Right lobe of liver (tissue), 6 donors: ENCODE data around the gene PAX4. TPM values are rescaled to one million over a fixed set of nuclear protein-coding genes. Genes with fewer than 3 reads are reported as not detected.

Experiments used
- ATAC-seq, 4 donors: fragments of 200-7000 bp; cut with Tn5 transposase; one replicate each; pipeline ENCODE4 v1.9.1; 2020; ENCODE audit warnings: mild to moderate bottlenecking in 4 of 4, moderate library complexity in 4 of 4
- DNase-seq, 3 donors: peaks; one replicate each; pipeline ENCODE4 v3.0.0-alpha.2; 2020
- H3K27ac ChIP-seq, 3 donors: fragments of 200-600 bp; one replicate each; pipeline ENCODE4 v1.8.0; 2022
- H3K27me3 ChIP-seq, 2 donors: fragments of 200-600 bp; one replicate each; pipeline ENCODE4 v1.8.0; 2022
- H3K36me3 ChIP-seq, 4 donors: fragments of 200-600 bp; sonication (generic) in 1 of 4; one replicate each; pipeline versions ENCODE4 v1.5.1 to v1.8.0; 2017 to 2022; ENCODE audit warnings: control low read depth in 1 of 4
- H3K4me1 ChIP-seq, 4 donors: fragments of 200-600 bp; sonication (generic) in 1 of 4; one replicate each; pipeline versions ENCODE4 v1.5.1 to v1.8.0; 2017 to 2022; ENCODE audit warnings: control low read depth in 1 of 4
- H3K4me3 ChIP-seq, 3 donors: fragments of 200-600 bp; one replicate each; pipeline ENCODE4 v1.8.0; 2022
- H3K9me3 ChIP-seq, 4 donors: fragments of 200-600 bp; sonication (generic) in 1 of 4; one replicate each; pipeline versions ENCODE4 v1.5.1 to v1.8.0; 2017 to 2022; ENCODE audit warnings: control low read depth in 1 of 4
- CTCF ChIP-seq, 4 donors: fragments of 200-600 bp in 3 of 4; fragments of 450-650 bp in 1 of 4; IDR thresholded peaks; one replicate each; pipeline versions ENCODE4 v1.5.1 to v1.8.0; 2016 to 2022; ENCODE audit warnings: antibody characterized with exemption in 4 of 4, mild to moderate bottlenecking in 2 of 4
- POLR2A ChIP-seq: fragments of 450-650 bp; IDR thresholded peaks from one replicate; pipeline ENCODE4 v1.6.1; 2017; ENCODE audit warnings: antibody characterized with exemption, mild to moderate bottlenecking
- WGBS: methylation state at CpG from one replicate; pipeline ENCODE4 v1.1.6; 2018; ENCODE audit warnings: low coverage, low lambda C conversion rate; ENCODE audit not compliant: insufficient coverage; ENCODE audit errors: missing lambda C conversion rate; 5-methylcytosine and 5-hydroxymethylcytosine counted together
- intact Hi-C, 2 donors: fragments of 100-400 bp; cut with DNase I; formaldehyde crosslinking; loops; one replicate each; pipeline versions ENCODE4 v1.11.2 to v1.14.1; 2022
- total RNA-seq, 6 experiments: library from RNA; depleted of rRNA in 2 of 6; stranded (reverse); fragments of >200 nt in 2 of 6; fragmentation: NEBNext Ultra II Directional in 3 of 6; extraction: Animal tissue kit (Norgen Biotek cat#: 25700) in 3 of 6; gene quantifications; one replicate each; pipeline versions ENCODE4 v1.1.0 to v1.2.4, GENCODE V29; 2016 to 2023
- donor health status: DM: no; HTN: yes; CAD: no.
- donor health status: DM: no; HTN: no; CAD: no.
- donor health status: DM: no; HTN: no; CAD: no.
- donor health status: DM: no; HTN: yes; CAD: no.
- donor health status: DM: no; HTN: yes; CAD: no.

PAX4 gene
- total RNA-seq, 6 experiments from 2014 or later: not detected

DNA sequence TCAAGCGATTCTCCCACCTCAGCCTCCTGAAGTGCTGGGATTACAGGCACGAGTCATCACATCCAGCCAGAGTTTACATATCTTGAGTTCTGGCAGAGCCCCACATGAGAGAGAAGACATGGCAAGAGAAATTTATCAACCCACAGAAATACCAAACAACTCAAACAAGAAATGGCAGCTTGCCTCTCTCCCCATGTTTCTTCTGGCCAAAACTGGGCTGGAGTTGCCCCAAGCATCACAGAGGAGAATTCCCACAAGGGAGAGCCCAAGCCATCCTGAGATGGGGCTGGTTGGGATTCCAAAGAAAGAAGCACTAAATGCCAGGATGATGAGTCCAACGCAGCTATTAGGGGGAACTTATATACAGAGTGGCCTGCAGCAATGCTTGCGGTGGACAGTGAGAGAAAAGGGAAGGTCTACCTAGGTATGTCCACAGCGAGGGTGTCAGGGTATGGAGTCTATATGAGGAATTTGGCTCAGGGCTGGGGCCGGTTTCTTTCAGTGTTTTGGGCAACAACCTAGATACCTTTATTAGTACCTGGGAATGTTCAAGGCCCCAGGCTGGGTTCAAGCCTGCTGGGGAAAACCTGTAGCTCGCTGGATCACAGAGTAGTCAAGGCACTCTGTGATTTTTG, 14.5 kb upstream of the PAX4 start:
- Histone ChIP-seq H3K36me3 (no peaks in the 10 kb centered on the region), H3K27me3 (no peaks in the 10 kb centered on the region), H3K4me1 (peaks cover 0 to 7% (median 0%) of the 10 kb centered on the region in 4 donors), H3K4me3 (no peak overlapping the region), H3K27ac (no peak overlapping the region), H3K9me3 (no peaks in the 10 kb centered on the region)
- DNase-seq (no peak), ATAC-seq (no peak)
- 85% methylated on average over 5 of the region's 7 CpGs for WGBS
- TF ChIP-seq CTCF (IDR thresholded peaks at IDR 0.05) (no peak), POLR2A (no peak)
- intact Hi-C loops: no loop called here

GRCh38 chr7:127629268-127629854, 11.4 kb upstream of the PAX4 start:
- no peak for TF ChIP-seq POLR2A
- peak; percentile 40 to 59 (median 52) for TF ChIP-seq CTCF (IDR thresholded peaks at IDR 0.05)
- Histone ChIP-seq H3K27ac (no peak overlapping the region), H3K4me3 (no peak overlapping the region), H3K36me3 (no peaks in the 10 kb centered on the region), H3K4me1 (no peaks in the 10 kb centered on the region), H3K27me3 (no peaks in the 10 kb centered on the region), H3K9me3 (no peaks in the 10 kb centered on the region)
- ATAC-seq: peak; percentile 82 to 93 (median 86)
- intact Hi-C loops: no loop called here
- 0% methylated on average over 4 of the region's 5 CpGs for WGBS
- DNase-seq: peak in 1 of 3 donors; percentile 47

DNA sequence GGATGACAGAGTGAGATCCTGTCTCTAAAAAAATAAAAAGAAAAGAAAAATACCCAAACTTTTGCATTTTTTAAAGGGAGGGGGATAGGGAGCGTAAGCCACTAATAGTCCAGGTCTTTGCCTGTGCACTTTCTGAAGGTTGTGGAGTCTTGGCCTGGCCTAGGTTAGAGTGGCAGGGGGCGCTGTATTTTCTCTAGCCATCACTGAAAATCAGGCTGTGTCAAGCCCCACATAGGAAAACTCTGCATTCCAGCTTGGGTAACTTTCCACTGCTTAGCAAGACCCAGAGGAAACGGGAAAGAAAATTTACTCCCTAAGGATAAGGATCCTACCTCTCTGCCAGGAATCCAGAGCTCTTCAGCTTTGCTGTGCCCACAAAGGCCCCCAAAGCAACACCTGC, 10.5 kb upstream of the PAX4 start:
- WGBS: 80% methylated on average over 3 of the region's 3 CpGs
- no peaks in the 10 kb centered on the region for H3K36me3 ChIP-seq
- H3K27ac ChIP-seq: no peak overlapping the region
- ATAC-seq (no peak), DNase-seq (no peak)
- H3K27me3 ChIP-seq: no peaks in the 10 kb centered on the region
- intact Hi-C loops: no loop called here
- H3K4me3 ChIP-seq: no peak overlapping the region
- TF ChIP-seq POLR2A: no peak
- TF ChIP-seq CTCF (IDR thresholded peaks at IDR 0.05): no peak
- no peaks in the 10 kb centered on the region for H3K4me1 ChIP-seq
- H3K9me3 ChIP-seq: no peaks in the 10 kb centered on the region

DNA sequence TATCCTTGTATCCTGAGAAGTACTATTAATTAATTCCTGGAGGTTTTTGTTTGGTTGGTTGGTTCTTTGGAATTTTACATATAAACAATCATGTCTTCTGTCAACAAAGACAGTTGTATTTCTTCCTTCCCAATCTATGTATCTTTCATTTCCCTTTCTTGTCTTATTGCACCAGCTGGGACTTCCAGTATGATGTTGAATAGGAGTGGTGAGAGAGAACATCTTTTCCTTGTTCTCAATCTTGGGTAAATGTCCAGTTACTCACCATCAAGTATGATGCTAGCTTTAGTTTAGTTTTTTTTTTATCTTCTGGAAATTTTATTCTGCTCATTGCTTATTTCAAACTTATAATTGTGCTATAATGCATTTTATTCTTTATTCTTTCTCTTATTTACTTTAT, 7.4 kb upstream of the PAX4 start:
- intact Hi-C loops: no loop called here
- TF ChIP-seq CTCF (IDR thresholded peaks at IDR 0.05) (no peak), POLR2A (no peak)

More for the DNA sequence above, 7.4 kb upstream of the PAX4 start:
- Histone ChIP-seq H3K36me3 (no peaks in the 10 kb centered on the region), H3K4me1 (no peaks in the 10 kb centered on the region), H3K27me3 (no peaks in the 10 kb centered on the region), H3K9me3 (no peaks in the 10 kb centered on the region), H3K4me3 (no peak overlapping the region), H3K27ac (no peak overlapping the region)
- ATAC-seq (no peak), DNase-seq (no peak)
